CD4-positive, alpha-beta T cell treated with Interferon gamma for 1 hour (primary cell): Measurements from ENCODE around the gene MICAL2.

Experiments
- DNase-seq: peaks from one replicate; pipeline ENCODE4 v3.0.0-alpha.2; 2020

The MICAL2 gene

DNA sequence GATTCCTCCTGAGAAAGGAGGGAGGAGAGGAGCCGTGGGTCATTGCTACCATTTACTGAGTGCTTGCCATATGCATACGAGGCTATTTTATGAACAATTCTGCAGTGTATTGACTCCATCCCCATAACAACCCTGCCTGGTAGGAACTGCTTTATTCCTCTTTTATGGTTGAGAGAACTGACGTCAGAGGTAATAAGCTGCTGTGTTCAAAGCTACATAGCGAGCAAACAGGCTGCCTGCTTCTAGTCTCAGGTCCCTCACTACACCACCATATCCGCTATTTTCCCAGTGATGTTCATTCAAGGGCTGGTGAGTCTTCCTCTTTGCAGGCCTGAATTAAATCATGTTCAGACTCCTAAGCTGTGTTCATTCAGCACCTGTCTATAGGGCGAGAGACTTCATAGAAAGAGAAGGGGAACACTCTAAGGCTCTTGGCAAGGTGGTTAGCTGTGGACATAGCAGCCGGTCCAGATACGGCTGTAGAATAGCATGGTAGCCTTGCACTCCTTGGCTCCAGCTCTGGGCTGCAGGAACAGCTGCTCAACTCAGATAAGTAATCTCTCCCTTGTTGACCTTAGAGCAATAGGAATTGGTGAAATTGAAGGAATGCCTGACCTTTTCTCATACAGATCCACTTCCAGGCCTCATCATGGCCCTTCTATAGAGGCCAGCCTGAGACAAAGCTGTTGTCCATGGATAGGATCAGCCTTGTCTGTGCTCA is 82.6 kb downstream of the MICAL2 start:
- DNase-seq, result peak; percentile 38

DNA sequence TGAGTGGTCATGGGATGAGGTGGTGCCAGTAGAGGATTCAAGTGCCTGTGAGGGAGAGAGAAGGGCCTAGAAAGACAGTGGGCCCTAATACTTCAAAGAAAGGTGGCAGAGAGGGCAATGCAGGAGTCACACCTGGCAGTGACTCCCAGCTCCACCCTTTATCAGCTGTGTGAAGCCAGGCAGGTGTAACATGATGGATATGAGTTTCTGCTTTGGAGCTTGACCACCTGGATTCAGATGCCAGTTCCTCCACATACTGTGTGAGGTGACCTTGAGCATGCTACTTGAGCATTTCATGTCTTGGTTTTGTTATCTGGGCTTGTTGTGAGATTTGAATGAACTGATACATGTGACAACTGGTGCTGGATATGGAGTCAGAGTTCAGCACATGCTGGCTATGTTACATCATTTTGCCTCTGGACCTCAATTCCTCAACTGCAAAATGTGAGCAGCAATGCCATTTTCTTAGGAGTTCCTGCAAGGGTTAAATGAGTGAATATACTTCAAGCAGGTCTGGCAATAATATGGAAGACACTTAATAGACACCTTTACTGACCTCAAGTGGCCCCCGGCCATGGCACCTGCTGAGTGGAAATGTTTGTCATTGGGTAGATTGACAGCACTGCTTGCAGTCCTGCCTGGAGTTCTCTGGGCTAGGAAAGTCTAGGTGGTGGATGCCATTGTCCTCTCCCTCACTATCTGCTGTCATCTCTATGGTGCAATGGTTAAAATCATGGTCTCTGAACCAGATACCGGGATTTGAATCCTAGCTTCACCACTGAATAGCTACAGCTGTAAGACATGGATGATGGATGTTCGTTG is 83.3 kb downstream of the MICAL2 start:
- no peak for DNase-seq

GRCh38 chr11:12195768-12196167 is 85.4 kb downstream of the MICAL2 start:
- peak; percentile 36 for DNase-seq

DNA sequence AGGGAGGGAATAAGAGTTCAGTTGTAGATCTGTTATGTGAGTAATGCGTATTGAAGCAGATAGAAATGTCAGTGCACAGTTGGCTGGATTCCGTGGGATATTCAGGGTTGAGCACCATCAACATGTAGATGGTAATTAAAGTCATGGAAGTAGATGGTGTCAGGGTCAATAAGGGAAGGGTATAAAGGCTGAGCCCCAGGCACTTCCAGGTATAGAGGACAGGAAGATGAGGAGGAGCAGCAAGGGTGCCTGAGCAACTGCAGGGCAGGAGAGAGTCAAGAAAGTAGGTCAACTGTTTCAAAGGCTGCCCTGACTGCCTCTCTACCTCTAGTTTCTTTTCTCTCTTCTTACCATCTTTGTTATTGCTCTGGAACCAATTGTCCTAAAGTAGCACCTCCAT is 85.9 kb downstream of the MICAL2 start:
- DNase-seq, result no peak

DNA sequence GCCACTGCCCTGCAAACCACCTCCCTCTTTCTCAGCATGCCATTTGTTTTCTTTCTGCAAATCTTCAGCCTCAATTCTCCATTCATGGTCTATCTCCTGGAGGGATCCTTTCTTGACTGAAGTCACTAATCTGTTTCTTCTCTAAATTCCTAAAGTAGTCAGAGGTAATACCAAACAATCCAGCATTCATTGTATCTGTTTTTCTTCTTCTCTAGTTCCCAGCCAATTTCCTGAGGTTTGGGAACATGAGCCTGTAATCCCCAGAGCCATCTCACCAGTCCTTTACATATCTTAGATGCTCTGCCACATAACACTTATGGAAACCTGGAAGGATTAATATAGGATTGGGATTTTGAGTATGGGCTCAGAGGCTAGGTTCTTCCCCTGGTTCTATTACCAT is 86.5 kb downstream of the MICAL2 start:
- no peak for DNase-seq

DNA sequence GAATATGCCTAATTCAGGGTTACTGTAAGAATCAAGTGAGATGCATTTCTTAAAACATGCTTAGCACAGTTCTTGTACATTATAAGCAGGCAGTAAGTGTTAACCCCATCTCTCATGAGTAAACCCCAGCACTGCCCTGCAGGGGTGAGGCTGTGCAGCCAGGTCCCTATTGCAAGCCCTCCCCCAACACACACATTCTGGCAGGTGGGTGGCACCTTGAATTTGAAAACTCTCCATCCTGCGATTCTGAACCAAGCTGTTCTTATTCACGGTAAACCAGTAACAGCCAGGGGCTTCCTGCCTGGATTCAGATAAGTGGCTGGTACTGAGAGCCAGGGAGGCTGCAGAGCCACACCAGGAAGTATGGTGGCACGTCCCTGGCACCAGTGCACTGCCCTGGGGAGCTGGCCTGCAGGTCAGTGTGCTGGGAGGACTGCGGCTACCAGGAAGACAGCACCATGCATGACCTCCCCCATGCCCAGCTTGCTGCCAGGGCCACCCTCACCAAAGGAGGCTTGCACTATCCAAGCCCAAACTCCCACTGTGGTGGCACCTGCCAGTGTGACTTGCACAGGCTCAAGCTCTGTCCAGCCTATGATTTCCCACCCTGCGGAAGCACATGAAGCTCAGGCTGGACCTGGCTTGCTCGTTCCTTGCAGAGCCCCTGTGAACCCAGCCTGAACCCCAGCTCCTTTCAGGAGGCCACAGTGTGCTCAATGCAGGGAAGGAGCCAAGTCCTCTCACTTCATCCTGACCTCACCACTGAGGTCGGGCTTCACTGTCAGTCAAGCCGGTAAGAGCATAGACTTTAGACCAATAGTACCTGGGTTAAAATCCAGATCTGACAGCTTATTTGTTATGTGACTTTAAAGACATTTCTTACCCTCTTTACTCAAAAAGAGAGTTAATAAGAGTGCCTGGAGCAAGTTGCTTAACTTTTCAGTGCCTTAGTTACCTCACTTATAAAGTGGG is 88.1 kb downstream of the MICAL2 start:
- DNase-seq, result no peak

DNA sequence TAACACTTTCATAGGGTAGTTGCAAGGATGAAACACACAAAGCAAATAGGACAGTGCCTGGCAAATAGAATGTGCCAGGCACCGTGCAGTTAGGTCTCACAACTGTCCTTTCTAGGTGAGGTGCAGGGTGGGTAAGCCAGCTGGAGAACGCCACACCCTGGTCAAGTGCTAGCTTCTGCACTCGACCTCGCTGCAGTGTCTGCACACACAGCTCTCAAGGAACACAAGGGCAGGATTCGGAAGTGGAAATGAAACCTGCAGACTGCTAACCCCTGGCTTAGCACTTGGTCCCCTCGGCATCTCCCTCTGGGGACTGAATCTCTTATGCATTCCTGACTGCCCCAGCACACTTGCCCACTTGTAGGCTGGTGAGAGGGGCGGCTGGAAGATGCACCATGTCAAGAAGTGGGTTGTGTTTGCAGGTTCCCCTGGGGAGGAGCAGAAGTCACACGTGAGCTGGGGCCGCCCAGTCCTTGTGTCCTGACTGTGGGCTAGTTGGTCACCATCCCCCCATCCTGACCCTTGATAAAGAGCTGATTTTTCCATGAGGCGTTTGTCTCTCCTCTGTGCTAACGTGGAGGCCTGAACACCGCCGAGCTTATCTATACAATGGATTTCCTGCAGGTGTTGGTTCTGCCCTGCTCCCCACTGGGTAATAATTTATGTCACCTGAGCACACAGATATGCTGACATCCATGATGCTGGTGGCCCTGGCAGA is 89.0 kb downstream of the MICAL2 start:
- DNase-seq, result no peak

DNA sequence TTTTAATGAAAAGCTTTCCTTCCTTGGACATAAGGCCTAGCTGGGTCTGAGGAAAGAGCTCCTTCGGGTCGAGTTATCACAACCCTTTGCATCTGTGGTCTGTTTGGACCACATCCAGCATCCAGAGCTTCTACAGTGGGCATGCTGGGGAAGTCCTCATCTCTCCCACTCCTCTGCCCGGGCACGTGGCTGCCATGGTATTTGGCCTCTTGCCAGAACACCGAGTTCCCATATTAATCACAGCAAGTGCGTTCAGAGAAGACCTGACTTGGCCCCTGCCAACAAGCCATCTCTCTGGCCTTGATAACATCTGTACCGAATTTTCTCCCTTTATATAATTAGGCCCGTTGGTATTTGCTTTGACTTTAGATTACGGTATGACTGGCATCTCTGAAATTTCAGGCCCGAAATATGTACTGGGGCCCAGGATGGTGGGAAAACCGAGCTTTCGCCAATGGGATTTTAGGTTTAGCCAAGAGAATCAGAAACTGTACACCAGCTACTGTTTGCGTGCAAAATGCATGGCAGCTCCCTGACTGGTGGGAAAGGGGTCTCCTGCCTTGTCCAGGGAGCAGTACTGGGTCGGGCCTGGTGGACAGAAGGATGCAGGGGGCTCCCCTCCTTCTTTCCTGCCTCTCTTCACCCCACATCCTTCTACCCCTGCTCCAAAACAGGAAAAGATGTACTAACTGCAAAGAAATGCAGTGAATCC is 90.0 kb downstream of the MICAL2 start:
- DNase-seq, result no peak

- DNase-seq, result no peak
Measured at GRCh38 chr11:12200991-12201985, 90.9 kb downstream of the MICAL2 start.

- no peak for DNase-seq
Measured at GRCh38 chr11:12202661-12203310, 92.4 kb downstream of the MICAL2 start.

GRCh38 chr11:12204506-12204905 is 94.1 kb downstream of the MICAL2 start:
- no peak for DNase-seq

GRCh38 chr11:12205330-12205729 is 94.9 kb downstream of the MICAL2 start:
- DNase-seq, result no peak

DNA sequence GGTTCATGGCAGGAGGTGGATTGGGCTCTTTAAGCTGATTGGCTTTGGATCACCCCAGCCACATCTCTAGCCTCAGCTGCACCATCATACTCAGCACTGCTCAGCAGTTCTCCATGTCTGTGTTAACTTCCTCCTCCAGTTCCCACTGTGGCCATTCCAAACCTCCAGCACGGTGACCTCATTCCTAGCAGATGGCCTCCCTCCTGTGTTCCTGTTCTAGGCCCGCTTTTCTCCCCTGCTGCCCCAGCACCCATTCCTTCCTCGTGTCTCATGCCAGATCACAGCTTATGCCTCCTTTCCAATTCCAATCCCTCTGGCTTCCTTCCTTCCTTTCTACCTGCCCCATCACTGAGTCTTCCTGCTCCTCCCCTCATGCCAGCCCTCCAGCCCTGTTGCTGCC is 96.1 kb downstream of the MICAL2 start:
- DNase-seq, result no peak

GRCh38 chr11:12207384-12208150 is 97.2 kb downstream of the MICAL2 start:
- DNase-seq, result no peak

GRCh38 chr11:12209096-12209495 is 98.7 kb downstream of the MICAL2 start:
- DNase-seq, result no peak

GRCh38 chr11:12210200-12210599 is 99.8 kb downstream of the MICAL2 start:
- no peak for DNase-seq

- no peak for DNase-seq
Measured at GRCh38 chr11:12211331-12212065, 101.1 kb downstream of the MICAL2 start.

DNA sequence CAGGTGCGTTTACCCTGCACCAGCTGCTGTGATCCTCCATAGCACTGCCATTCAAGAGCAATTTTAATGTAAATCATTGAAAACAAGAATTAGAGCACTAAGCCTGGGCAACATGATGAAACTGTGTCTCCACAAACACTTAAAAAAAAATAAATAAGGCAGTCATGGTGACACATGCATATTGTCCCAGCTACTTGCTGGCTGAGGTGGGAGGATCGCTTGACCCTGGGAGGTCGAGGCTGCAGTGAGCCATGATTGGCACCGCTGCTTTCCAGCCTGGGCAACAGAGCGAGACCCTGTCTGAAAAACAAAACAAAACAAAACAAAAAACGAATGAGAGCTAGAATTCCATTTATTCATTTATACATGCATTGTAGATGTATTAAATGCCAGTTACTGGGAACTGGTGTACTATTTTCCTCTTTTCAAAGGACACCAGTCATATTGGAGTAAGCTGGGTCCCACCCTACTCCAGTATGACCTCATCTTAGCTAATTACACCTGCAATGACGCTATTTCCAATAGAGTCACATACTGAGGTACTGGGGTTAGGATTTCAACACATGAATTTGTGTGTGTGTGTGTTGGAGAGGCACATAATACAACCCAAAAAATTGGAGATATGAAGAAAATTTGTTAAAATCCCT is 101.9 kb downstream of the MICAL2 start:
- DNase-seq, result no peak
